HCT116 (cell line): Measurements from ENCODE around the gene DAGLA. TPM values are rescaled to one million over a fixed set of nuclear protein-coding genes. Genes with fewer than 3 reads are reported as not detected.
A peak's percentile ranks its signal among the peaks of the same experiment; 100 is the strongest.

Experiments used
- ATAC-seq: fragments of 200-7000 bp; cut with Tn5 transposase; 2 replicates; pipeline ENCODE4 v1.9.1; 2020; ENCODE audit warnings: mild to moderate bottlenecking, moderate library complexity
- BruUV-seq: library from RNA; stranded (reverse); fragments of 400-500 nt; replicated peaks from 2 replicates; lab custom pipeline; 2021; lab: Mats Ljungman, UMichigan
- CTCF ChIA-PET: fragments of 300-600 bp; sonication (Branson Sonifier 250); formaldehyde crosslinking; loops from one replicate; lab custom pipeline; 2021; ENCODE audit warnings: antibody characterized with exemption; lab: Charles Lee
- POLR2A ChIA-PET: fragments of 300-600, 350-600 bp; sonication (Branson Sonifier 250); formaldehyde crosslinking; loops from one replicate; lab custom pipeline; 2021; ENCODE audit warnings: antibody characterized with exemption; lab: Charles Lee
- RAD21 ChIA-PET, 2 experiments: fragments of 300-600 bp; sonication (Branson Sonifier 250); formaldehyde crosslinking; loops; one replicate each; lab custom pipeline; 2023; ENCODE audit warnings: low total read pairs in 2 of 2; ENCODE audit not compliant: uncharacterized antibody in 2 of 2, unreplicated experiment in 2 of 2, low non-redundant PET in 1 of 2; lab: Charles Lee
- DNase-seq: peaks from one replicate; pipeline ENCODE4 v3.0.0-alpha.2; 2010; ENCODE audit warnings: low read depth, low spot score
- H2AFZ ChIP-seq: fragments of 200-600 bp; shearing (Covaris generic), sonication (generic); 2 replicates; pipeline ENCODE4 v1.6.1; 2017; ENCODE audit warnings: low read depth, mixed run types, mixed read lengths, antibody characterized with exemption, low read length; ENCODE audit not compliant: poor library complexity, severe bottlenecking
- H3K27ac ChIP-seq: 2 replicates; pipeline ENCODE4 v1.5.1; 2012; ENCODE audit warnings: low read depth, low read length
- H3K27me3 ChIP-seq: fragments of 200-600 bp; sonication (generic); 2 replicates; pipeline ENCODE4 v1.6.1; 2016; ENCODE audit warnings: mixed run types, low read length, mixed read lengths; ENCODE audit not compliant: insufficient read depth
- H3K36me3 ChIP-seq, 2 experiments: fragments of 200-500 bp in 1 of 2; fragments of 200-600 bp in 1 of 2; sonication (Bioruptor generic) in 1 of 2; sonication (generic) in 1 of 2; 2 replicates each; pipeline versions ENCODE4 v1.5.1 to v1.6.1; 2014 to 2016; ENCODE audit warnings: low read length in 2 of 2, inconsistent platforms in 1 of 2, mixed read lengths in 1 of 2, mixed run types in 1 of 2; ENCODE audit not compliant: insufficient read depth in 2 of 2, control insufficient read depth in 1 of 2
- H3K4me1 ChIP-seq, 2 experiments: fragments of 200-600 bp in 1 of 2; sonication (generic) in 1 of 2; 2 replicates each; pipeline versions ENCODE4 v1.5.1 to v1.6.1; 2012 to 2017; ENCODE audit warnings: low read length in 2 of 2, inconsistent platforms in 1 of 2, mild to moderate bottlenecking in 1 of 2, mixed read lengths in 1 of 2, mixed run types in 1 of 2, moderate library complexity in 1 of 2; ENCODE audit not compliant: insufficient read depth in 2 of 2, control insufficient read depth in 1 of 2
- H3K4me2 ChIP-seq: fragments of 200-600 bp; sonication (generic); 2 replicates; pipeline ENCODE4 v1.6.1; 2017; ENCODE audit warnings: mixed run types, low read length, mixed read lengths
- H3K4me3 ChIP-seq, 2 experiments: fragments of 200-600 bp in 1 of 2; sonication (generic) in 1 of 2; replicated peaks in 1 of 2; 2 replicates each; pipeline ENCODE4 v1.5.1; 2011 to 2016; ENCODE audit warnings: low read length in 2 of 2, control low read depth in 1 of 2, low read depth in 1 of 2, mild to moderate bottlenecking in 1 of 2, mixed read lengths in 1 of 2, mixed run types in 1 of 2
- H3K79me2 ChIP-seq: fragments of 200-600 bp; sonication (generic); 2 replicates; pipeline ENCODE4 v1.6.1; 2017; ENCODE audit warnings: mild to moderate bottlenecking, mixed run types, low read length, moderate library complexity, mixed read lengths; ENCODE audit not compliant: insufficient read depth
- H3K9ac ChIP-seq: fragments of 200-600 bp; sonication (generic); 2 replicates; pipeline ENCODE4 v1.6.1; 2016; ENCODE audit warnings: low read length, mixed read lengths
- H3K9me2 ChIP-seq: fragments of 200-600 bp; sonication (generic), shearing (Covaris generic); 2 replicates; pipeline ENCODE4 v1.6.1; 2017; ENCODE audit warnings: mixed run types, mild to moderate bottlenecking, moderate library complexity; ENCODE audit not compliant: insufficient read depth
- H3K9me3 ChIP-seq, 2 experiments: fragments of 200-500 bp in 1 of 2; fragments of 200-600 bp in 1 of 2; sonication (Bioruptor generic) in 1 of 2; sonication (generic) in 1 of 2; 2 replicates each; pipeline ENCODE4 v1.6.1; 2014 to 2017; ENCODE audit warnings: low read length in 2 of 2, mixed read lengths in 2 of 2, inconsistent platforms in 1 of 2, low read depth in 1 of 2, mild to moderate bottlenecking in 1 of 2, mixed run types in 1 of 2, moderate library complexity in 1 of 2; ENCODE audit not compliant: control insufficient read depth in 1 of 2, insufficient read depth in 1 of 2
- H4K20me1 ChIP-seq: fragments of 200-600 bp; sonication (generic), shearing (Covaris generic); 2 replicates; pipeline ENCODE4 v1.6.1; 2017; ENCODE audit warnings: mixed run types, mild to moderate bottlenecking, moderate library complexity; ENCODE audit not compliant: insufficient read depth
- CEBPB ChIP-seq: IDR thresholded peaks from 2 replicates; pipeline ENCODE4 v1.6.1; 2012; ENCODE audit warnings: low read depth
- EGR1 ChIP-seq: IDR thresholded peaks from 2 replicates; pipeline ENCODE4 v1.6.1; 2012; ENCODE audit warnings: low read depth
- ELF1 ChIP-seq: IDR thresholded peaks from 2 replicates; pipeline ENCODE4 v1.6.1; 2012; ENCODE audit warnings: low read depth, borderline replicate concordance
- EZH2 ChIP-seq: fragments of 200-600 bp; sonication (generic); IDR thresholded peaks from 2 replicates; pipeline ENCODE4 v1.6.1; 2017; ENCODE audit warnings: antibody characterized with exemption, mixed run types
- EZH2phosphoT487 ChIP-seq: fragments of 200-600 bp; IDR thresholded peaks from 2 replicates; pipeline ENCODE4 v1.6.1; 2018; ENCODE audit warnings: antibody characterized with exemption, borderline replicate concordance
- FOSL1 ChIP-seq: IDR thresholded peaks from 2 replicates; pipeline ENCODE4 v1.6.1; 2012; ENCODE audit warnings: low read depth
- JUND ChIP-seq: IDR thresholded peaks from 2 replicates; pipeline ENCODE4 v1.6.1; 2012
- MAX ChIP-seq: IDR thresholded peaks from 2 replicates; pipeline ENCODE4 v1.6.1; 2012
- POLR2A ChIP-seq: IDR thresholded peaks from 2 replicates; pipeline ENCODE4 v1.7.0; 2011; ENCODE audit warnings: borderline replicate concordance; ENCODE audit not compliant: insufficient read depth, insufficient read length; ENCODE audit errors: extremely low read depth
- POLR2AphosphoS5 ChIP-seq: IDR thresholded peaks from 2 replicates; pipeline ENCODE4 v1.6.1; 2011; ENCODE audit warnings: mild to moderate bottlenecking, low read depth, low read length, moderate library complexity
- RAD21 ChIP-seq: IDR thresholded peaks from 2 replicates; pipeline ENCODE4 v1.6.1; 2012; ENCODE audit warnings: low read depth, mild to moderate bottlenecking
- SIN3A ChIP-seq: IDR thresholded peaks from 2 replicates; pipeline ENCODE4 v1.6.1; 2012; ENCODE audit warnings: low read depth
- SP1 ChIP-seq: IDR thresholded peaks from 2 replicates; pipeline ENCODE4 v1.6.1; 2012; ENCODE audit warnings: low read depth
- SRF ChIP-seq: IDR thresholded peaks from 2 replicates; pipeline ENCODE4 v1.6.1; 2012; ENCODE audit warnings: low read depth
- TCF7L2 ChIP-seq: IDR thresholded peaks from 2 replicates; pipeline ENCODE4 v1.7.0; 2011; ENCODE audit warnings: borderline replicate concordance, inconsistent platforms; ENCODE audit not compliant: insufficient read depth, insufficient read length; ENCODE audit errors: extremely low read depth
- YY1 ChIP-seq: IDR thresholded peaks from 2 replicates; pipeline ENCODE4 v1.6.1; 2011; ENCODE audit warnings: low read length, low read depth, moderate library complexity, mild to moderate bottlenecking; ENCODE audit not compliant: insufficient replicate concordance; ENCODE audit errors: extremely low read depth
- ZFX ChIP-seq: fragments of 450-650 bp; IDR thresholded peaks from 2 replicates; pipeline ENCODE4 v1.6.1; 2017
- ZNF274 ChIP-seq: fragments of 200-500 bp; sonication (Bioruptor generic); IDR thresholded peaks from 2 replicates; pipeline ENCODE4 v1.6.1; 2014; ENCODE audit warnings: mild to moderate bottlenecking, low read depth, low read length, inconsistent platforms
- intact Hi-C: fragments of 100-400 bp; cut with micrococcal nuclease; formaldehyde crosslinking; loops from 2 replicates; pipeline ENCODE4 v1.10.0; 2022
- total RNA-seq: library from RNA; stranded (reverse); gene quantifications from one replicate; pipeline ENCODE4 v1.2.1, GENCODE V29; 2021; ENCODE audit not compliant: unreplicated experiment
- TF ChIP-seq, protein P1 (sequence below), 3 experiments: fragments of 200-600 bp in 1 of 3; sonication (generic) in 1 of 3; IDR thresholded peaks in 2 of 3; conservative IDR thresholded peaks in 1 of 3; 2 replicates each; pipeline ENCODE4 v1.5.1; 2012 to 2017; ENCODE audit warnings: low read depth in 2 of 3, low read length in 2 of 3, antibody characterized with exemption in 1 of 3, borderline replicate concordance in 1 of 3, control low read depth in 1 of 3, mild to moderate bottlenecking in 1 of 3, mixed read lengths in 1 of 3, mixed run types in 1 of 3, moderate library complexity in 1 of 3; ENCODE audit not compliant: insufficient read depth in 1 of 3

Gene DAGLA
- total RNA-seq, 1 experiment from 2014 or later = 2.7 TPM

DNA sequence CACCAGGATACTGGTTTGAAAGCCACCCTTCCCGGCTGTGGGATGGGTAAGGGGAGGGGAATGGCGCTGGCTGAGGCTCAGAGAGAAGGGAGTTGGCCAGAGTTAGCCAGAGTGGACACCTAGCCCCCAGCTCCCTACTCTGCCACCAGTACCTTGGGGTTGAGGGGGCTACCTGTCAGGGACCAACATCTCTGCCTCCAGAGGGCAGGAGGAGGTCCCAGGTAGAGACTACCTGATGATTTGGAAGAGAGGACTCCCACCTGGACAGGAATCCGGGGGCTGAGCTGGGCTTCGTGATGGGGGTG, 75.9 kb downstream of the DAGLA start:
- Histone ChIP-seq H3K4me3 (peak overlapping the region; percentile 44 to 54), H3K4me2 (peak overlapping the region; percentile 99), H3K79me2 (peaks cover 64% of the 10 kb centered on the region; the same call in 1 of the 2 replicates)

DNA sequence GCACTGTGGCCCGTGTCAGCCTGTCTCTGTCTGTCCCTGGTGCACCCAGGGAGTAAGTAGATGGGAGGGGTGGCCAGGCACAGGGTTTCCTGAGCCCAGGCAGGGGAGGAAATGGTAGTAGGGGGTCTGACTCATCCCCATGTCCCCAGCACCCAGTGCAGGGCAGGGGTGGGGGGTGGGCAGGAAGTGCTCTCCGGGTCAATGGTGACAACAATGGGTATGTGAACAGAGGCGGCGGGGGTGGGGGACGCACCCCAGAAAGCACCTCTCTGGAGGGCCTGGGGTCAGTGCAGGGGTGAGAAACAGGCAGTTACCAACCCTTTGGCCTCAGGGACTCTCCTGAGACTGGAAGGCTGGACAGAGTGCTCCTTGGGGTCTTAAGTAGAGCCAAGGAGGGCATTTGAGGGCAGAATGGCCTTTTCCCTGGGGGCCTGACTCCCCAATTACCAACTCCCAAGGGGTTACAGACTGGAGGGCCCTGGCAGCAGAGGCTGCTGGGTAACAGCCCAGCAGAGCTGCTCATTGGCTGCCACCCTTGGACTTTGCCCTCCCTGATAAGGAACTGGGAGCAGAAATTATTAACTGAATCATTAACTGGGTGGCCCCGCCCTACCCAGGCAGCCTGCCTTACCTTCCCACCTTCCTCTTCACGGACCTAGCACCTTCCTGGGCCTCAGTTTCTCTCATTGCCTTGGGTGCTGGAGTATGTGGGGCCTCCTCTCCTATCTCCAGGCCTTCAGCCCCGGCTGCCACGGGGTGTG, 76.4 kb downstream of the DAGLA start:
- DNase-seq (peak; percentile 56), ATAC-seq (peak; percentile 66)
- POLR2A ChIA-PET = no interaction called here
- no peak overlapping the region for H2AFZ ChIP-seq
- no peaks in the 10 kb centered on the region for H3K9me2 ChIP-seq
- CTCF ChIA-PET = interaction anchor here (0.9 to 2.8 kb wide), 4 partner anchors 9 to 352 kb away, joined by 3 to 15 read pairs (median 3); no protein-coding TSS in a partner anchor
- TF ChIP-seq POLR2AphosphoS5 (peak; percentile 66), POLR2A (no peak), MAX (no peak), CEBPB (no peak), ELF1 (no peak), ZNF274 (no peak), SIN3A (no peak), TCF7L2 (no peak), SP1 (no peak), SRF (no peak), EGR1 (no peak), EZH2 (no peak), JUND (no peak), YY1 (peak; percentile 28), EZH2phosphoT487 (no peak), RAD21 (no peak), ZFX (0 out of 2 replicates have a peak, but pooled peaks have one; percentile 15), FOSL1 (no peak)
- TF ChIP-seq, protein P1, sequence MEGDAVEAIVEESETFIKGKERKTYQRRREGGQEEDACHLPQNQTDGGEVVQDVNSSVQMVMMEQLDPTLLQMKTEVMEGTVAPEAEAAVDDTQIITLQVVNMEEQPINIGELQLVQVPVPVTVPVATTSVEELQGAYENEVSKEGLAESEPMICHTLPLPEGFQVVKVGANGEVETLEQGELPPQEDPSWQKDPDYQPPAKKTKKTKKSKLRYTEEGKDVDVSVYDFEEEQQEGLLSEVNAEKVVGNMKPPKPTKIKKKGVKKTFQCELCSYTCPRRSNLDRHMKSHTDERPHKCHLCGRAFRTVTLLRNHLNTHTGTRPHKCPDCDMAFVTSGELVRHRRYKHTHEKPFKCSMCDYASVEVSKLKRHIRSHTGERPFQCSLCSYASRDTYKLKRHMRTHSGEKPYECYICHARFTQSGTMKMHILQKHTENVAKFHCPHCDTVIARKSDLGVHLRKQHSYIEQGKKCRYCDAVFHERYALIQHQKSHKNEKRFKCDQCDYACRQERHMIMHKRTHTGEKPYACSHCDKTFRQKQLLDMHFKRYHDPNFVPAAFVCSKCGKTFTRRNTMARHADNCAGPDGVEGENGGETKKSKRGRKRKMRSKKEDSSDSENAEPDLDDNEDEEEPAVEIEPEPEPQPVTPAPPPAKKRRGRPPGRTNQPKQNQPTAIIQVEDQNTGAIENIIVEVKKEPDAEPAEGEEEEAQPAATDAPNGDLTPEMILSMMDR (IDR thresholded peaks at IDR 0.05 in 2 of 3, conservative IDR thresholded peaks at IDR 0.05 in 1 of 3; ENCODE audit: borderline replicate concordance in 1 of 3, insufficient read depth in 1 of 3, low read depth in 2 of 3, low read length in 2 of 3) = no peak
- H3K27me3 ChIP-seq = no peaks in the 10 kb centered on the region
- intact Hi-C loops = no loop called here
- peaks cover 38 to 85% of the 10 kb centered on the region in 2 experiments for H3K4me1 ChIP-seq
- no peaks in the 10 kb centered on the region for H4K20me1 ChIP-seq
- peak overlapping the region; percentile 84 for H3K27ac ChIP-seq
- peak overlapping the region; percentile 44 to 54 for H3K4me3 ChIP-seq
- peak overlapping the region; percentile 60 for H3K9ac ChIP-seq
- peaks cover 64% of the 10 kb centered on the region; the same call in 1 of the 2 replicates for H3K79me2 ChIP-seq
- peak overlapping the region; percentile 99 for H3K4me2 ChIP-seq
- RAD21 ChIA-PET = no interaction called here
- H3K9me3 ChIP-seq = no peaks in the 10 kb centered on the region
- H3K36me3 ChIP-seq = no peaks in the 10 kb centered on the region
- no TSS peak for BruUV-seq

More for the DNA sequence above, 75.9 kb downstream of the DAGLA start:
- no peak for ATAC-seq
- Histone ChIP-seq H3K36me3 (no peaks in the 10 kb centered on the region), H3K9ac (peak overlapping the region; percentile 60), H3K4me1 (peaks cover 32 to 85% of the 10 kb centered on the region in 2 experiments), H3K27ac (peak overlapping the region; percentile 84), H2AFZ (no peak overlapping the region), H4K20me1 (no peaks in the 10 kb centered on the region), H3K9me2 (no peaks in the 10 kb centered on the region), H3K9me3 (no peaks in the 10 kb centered on the region), H3K27me3 (no peaks in the 10 kb centered on the region)
- intact Hi-C loops = no loop called here
- POLR2A ChIA-PET = no interaction called here
- TSS peak; percentile 86 for BruUV-seq
- RAD21 ChIA-PET = no interaction called here
- CTCF ChIA-PET = no interaction called here
- DNase-seq = no peak
- no peak for TF ChIP-seq JUND
- TF ChIP-seq ZFX = no peak
- no peak for TF ChIP-seq SIN3A
